ENCODE measurements around the gene THSD7B. TPM values are rescaled to one million over a fixed set of nuclear protein-coding genes. Genes with fewer than 3 reads are reported as not detected.

THSD7B gene
- total RNA-seq, 5 donors from 2014 or later (not counting 1 experiment from before 2014, with no cell fraction given) = not detected

- WGBS (ENCODE audit: insufficient coverage) = 67% methylated on average over 1 of the region's 3 CpGs
- H3K4me1 Mint-ChIP-seq = no peaks in the 10 kb centered on the region
- DNase-seq (no peak), ATAC-seq (replicated peaks in 1 of 4) (no peak)
- H3K27ac ChIP-seq (ENCODE audit: low read length) = no peak overlapping the region
- H3K9me3 ChIP-seq = no peaks in the 10 kb centered on the region
- ChIA-PET POLR2A (no interaction called here), CTCF (interaction anchor here in 1 of 2 donors (0.6 kb wide), 1 partner anchor 56 kb away, joined by 3 read pairs; no protein-coding TSS in a partner anchor)
- H3K4me3 ChIP-seq (ENCODE audit: control insufficient read depth in 1 of 2, extremely low read depth in 1 of 2, low read length in 1 of 2) = no peak overlapping the region
- no peaks in the 10 kb centered on the region for H3K36me3 Mint-ChIP-seq
- no peak overlapping the region for H3K27ac Mint-ChIP-seq
- H3K27me3 ChIP-seq (replicated peaks in 1 of 2; ENCODE audit: control insufficient read depth in 2 of 2, extremely low read depth in 1 of 2, insufficient read depth in 2 of 2, low read length in 1 of 2) = no peaks in the 10 kb centered on the region
- no peaks in the 10 kb centered on the region for H3K27me3 Mint-ChIP-seq
- no peaks in the 10 kb centered on the region for H3K36me3 ChIP-seq (ENCODE audit: control insufficient read depth in 2 of 2, extremely low read depth in 1 of 2, insufficient read depth in 1 of 2, low read length in 1 of 2)
- H3K4me3 Mint-ChIP-seq = no peak overlapping the region
- H3K4me1 ChIP-seq (ENCODE audit: control insufficient read depth in 1 of 2, extremely low read depth in 1 of 2, insufficient read depth in 2 of 2, low read length in 2 of 2) = no peaks in the 10 kb centered on the region
- H3K9me3 Mint-ChIP-seq = peaks cover 1 to 17% (median 12%) of the 10 kb centered on the region in 3 donors
These were observed 367.9 kb downstream of the THSD7B start for GRCh38 chr2:137133225-137133624.

- DNase-seq = no peak
- H3K27me3 ChIP-seq (replicated peaks in 1 of 2; ENCODE audit: control insufficient read depth in 2 of 2, extremely low read depth in 1 of 2, insufficient read depth in 2 of 2, low read length in 1 of 2) = no peaks in the 10 kb centered on the region
- Mint-ChIP-seq H3K27ac (no peak overlapping the region), H3K4me3 (no peak overlapping the region), H3K36me3 (no peaks in the 10 kb centered on the region), H3K4me1 (no peaks in the 10 kb centered on the region), H3K9me3 (peaks cover 1 to 20% (median 8%) of the 10 kb centered on the region in 3 donors), H3K27me3 (no peaks in the 10 kb centered on the region)
- no peaks in the 10 kb centered on the region for H3K9me3 ChIP-seq
- H3K36me3 ChIP-seq (ENCODE audit: control insufficient read depth in 2 of 2, extremely low read depth in 1 of 2, insufficient read depth in 1 of 2, low read length in 1 of 2) = no peaks in the 10 kb centered on the region
- no peaks in the 10 kb centered on the region for H3K4me1 ChIP-seq (ENCODE audit: control insufficient read depth in 1 of 2, extremely low read depth in 1 of 2, insufficient read depth in 2 of 2, low read length in 2 of 2)
- CTCF ChIA-PET = no interaction called here
- no peak for ATAC-seq (replicated peaks in 1 of 4)
- H3K27ac ChIP-seq (ENCODE audit: low read length) = no peak overlapping the region
- POLR2A ChIA-PET = no interaction called here
- no peak overlapping the region for H3K4me3 ChIP-seq (ENCODE audit: control insufficient read depth in 1 of 2, extremely low read depth in 1 of 2, low read length in 1 of 2)
These were observed 372.9 kb downstream of the THSD7B start for GRCh38 chr2:137138263-137138662.

- H3K27me3 Mint-ChIP-seq = peaks cover 0 to 5% of the 10 kb centered on the region in 2 donors
- DNase-seq (no peak), ATAC-seq (replicated peaks in 1 of 4) (no peak)
- H3K4me3 ChIP-seq (ENCODE audit: control insufficient read depth in 1 of 2, extremely low read depth in 1 of 2, low read length in 1 of 2) = no peak overlapping the region
- no peak overlapping the region for H3K4me3 Mint-ChIP-seq
- H3K36me3 Mint-ChIP-seq = no peaks in the 10 kb centered on the region
- H3K27me3 ChIP-seq (replicated peaks in 1 of 2; ENCODE audit: control insufficient read depth in 2 of 2, extremely low read depth in 1 of 2, insufficient read depth in 2 of 2, low read length in 1 of 2) = no peaks in the 10 kb centered on the region
- H3K4me1 Mint-ChIP-seq = no peaks in the 10 kb centered on the region
- H3K4me1 ChIP-seq (ENCODE audit: control insufficient read depth in 1 of 2, extremely low read depth in 1 of 2, insufficient read depth in 2 of 2, low read length in 2 of 2) = no peaks in the 10 kb centered on the region
- H3K36me3 ChIP-seq (ENCODE audit: control insufficient read depth in 2 of 2, extremely low read depth in 1 of 2, insufficient read depth in 1 of 2, low read length in 1 of 2) = no peaks in the 10 kb centered on the region
- peaks cover 0 to 15% (median 0%) of the 10 kb centered on the region in 3 donors for H3K9me3 Mint-ChIP-seq
- no peak overlapping the region for H3K27ac Mint-ChIP-seq
- no peak overlapping the region for H3K27ac ChIP-seq (ENCODE audit: low read length)
- no peaks in the 10 kb centered on the region for H3K9me3 ChIP-seq
- 100% methylated on average over 1 of the region's 2 CpGs for WGBS (ENCODE audit: insufficient coverage)
- ChIA-PET CTCF (interaction anchor here (0.6 kb wide), 3 partner anchors 83 to 1693 kb away, joined by 3 to 7 read pairs (median 4); no protein-coding TSS in a partner anchor), POLR2A (no interaction called here)
These were observed 386.4 kb downstream of the THSD7B start for GRCh38 chr2:137151731-137152130.

GRCh38 chr2:137154946-137155345 is 389.6 kb downstream of the THSD7B start:
- Mint-ChIP-seq H3K36me3 (no peaks in the 10 kb centered on the region), H3K27ac (no peak overlapping the region), H3K27me3 (no peaks in the 10 kb centered on the region), H3K9me3 (peaks cover 0 to 14% (median 0%) of the 10 kb centered on the region in 3 donors), H3K4me3 (no peak overlapping the region), H3K4me1 (no peaks in the 10 kb centered on the region)
- POLR2A ChIA-PET = no interaction called here
- DNase-seq = no peak
- no peak overlapping the region for H3K4me3 ChIP-seq (ENCODE audit: control insufficient read depth in 1 of 2, extremely low read depth in 1 of 2, low read length in 1 of 2)
- CTCF ChIA-PET = no interaction called here
- H3K4me1 ChIP-seq (ENCODE audit: control insufficient read depth in 1 of 2, extremely low read depth in 1 of 2, insufficient read depth in 2 of 2, low read length in 2 of 2) = no peaks in the 10 kb centered on the region
- no peak overlapping the region for H3K27ac ChIP-seq (ENCODE audit: low read length)
- no peak for ATAC-seq (replicated peaks in 1 of 4)
- no peaks in the 10 kb centered on the region for H3K36me3 ChIP-seq (ENCODE audit: control insufficient read depth in 2 of 2, extremely low read depth in 1 of 2, insufficient read depth in 1 of 2, low read length in 1 of 2)
- WGBS (ENCODE audit: insufficient coverage) = no CpG with 5 or more reads among the region's 1 CpG
- H3K27me3 ChIP-seq (replicated peaks in 1 of 2; ENCODE audit: control insufficient read depth in 2 of 2, extremely low read depth in 1 of 2, insufficient read depth in 2 of 2, low read length in 1 of 2) = no peaks in the 10 kb centered on the region
- no peaks in the 10 kb centered on the region for H3K9me3 ChIP-seq

DNA sequence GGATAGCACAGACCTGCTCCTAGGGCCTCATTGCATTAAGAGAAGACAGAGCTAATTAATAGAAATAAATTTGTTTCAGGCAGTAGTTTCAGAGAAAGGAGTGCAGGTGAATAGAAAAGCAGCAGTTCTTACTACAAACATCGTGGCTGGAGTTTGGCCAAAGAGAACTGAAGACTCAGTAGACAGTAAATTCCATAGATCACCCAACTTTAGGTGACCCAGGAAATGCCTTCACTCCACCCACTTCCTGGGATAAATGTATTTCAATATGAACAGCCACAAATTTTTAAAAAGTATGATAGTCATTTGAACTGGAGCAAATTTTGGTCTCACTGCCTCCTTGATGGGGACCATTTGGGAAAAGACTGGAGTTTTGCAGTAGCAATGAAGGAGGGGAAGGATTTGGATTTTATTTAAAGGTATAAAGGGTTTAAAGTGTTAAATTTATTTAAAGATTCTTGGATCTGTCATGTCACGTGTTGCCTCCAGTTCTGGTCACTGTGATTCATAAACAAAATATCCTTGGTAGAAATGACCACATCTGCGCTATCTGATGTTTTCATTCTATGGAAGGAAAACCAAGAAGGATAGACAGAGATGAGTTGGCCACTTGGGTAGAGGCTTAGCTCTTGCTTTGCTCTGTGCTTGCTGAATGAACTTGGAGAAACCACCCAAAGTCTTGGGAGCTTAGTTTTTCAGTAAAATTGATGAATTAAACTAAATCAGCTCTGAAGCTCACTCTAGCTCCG is 390.2 kb downstream of the THSD7B start:
- no peak for ATAC-seq (replicated peaks in 1 of 4)
- Histone ChIP-seq H3K36me3 (ENCODE audit: control insufficient read depth in 2 of 2, extremely low read depth in 1 of 2, insufficient read depth in 1 of 2, low read length in 1 of 2) (no peaks in the 10 kb centered on the region), H3K4me1 (ENCODE audit: control insufficient read depth in 1 of 2, extremely low read depth in 1 of 2, insufficient read depth in 2 of 2, low read length in 2 of 2) (no peaks in the 10 kb centered on the region), H3K27ac (ENCODE audit: low read length) (no peak overlapping the region), H3K9me3 (no peaks in the 10 kb centered on the region), H3K27me3 (replicated peaks in 1 of 2; ENCODE audit: control insufficient read depth in 2 of 2, extremely low read depth in 1 of 2, insufficient read depth in 2 of 2, low read length in 1 of 2) (no peaks in the 10 kb centered on the region), H3K4me3 (ENCODE audit: control insufficient read depth in 1 of 2, extremely low read depth in 1 of 2, low read length in 1 of 2) (no peak overlapping the region)
- ChIA-PET POLR2A (no interaction called here), CTCF (interaction anchor here in 1 of 2 donors (0.6 kb wide), 1 partner anchor 257 kb away, joined by 7 read pairs; no protein-coding TSS in a partner anchor)
- WGBS (ENCODE audit: insufficient coverage) = 60% methylated on average over 3 of the region's 4 CpGs
- no peak overlapping the region for H3K4me3 Mint-ChIP-seq
- peaks cover 0 to 14% (median 0%) of the 10 kb centered on the region in 3 donors for H3K9me3 Mint-ChIP-seq
- H3K4me1 Mint-ChIP-seq = no peaks in the 10 kb centered on the region
- no peaks in the 10 kb centered on the region for H3K36me3 Mint-ChIP-seq
- no peaks in the 10 kb centered on the region for H3K27me3 Mint-ChIP-seq
- no peak for DNase-seq
- no peak overlapping the region for H3K27ac Mint-ChIP-seq

GRCh38 chr2:137156221-137156844 is 391.0 kb downstream of the THSD7B start:
- Histone ChIP-seq H3K4me3 (ENCODE audit: control insufficient read depth in 1 of 2, extremely low read depth in 1 of 2, low read length in 1 of 2) (no peak overlapping the region), H3K9me3 (no peaks in the 10 kb centered on the region), H3K36me3 (ENCODE audit: control insufficient read depth in 2 of 2, extremely low read depth in 1 of 2, insufficient read depth in 1 of 2, low read length in 1 of 2) (no peaks in the 10 kb centered on the region), H3K27ac (ENCODE audit: low read length) (no peak overlapping the region), H3K27me3 (replicated peaks in 1 of 2; ENCODE audit: control insufficient read depth in 2 of 2, extremely low read depth in 1 of 2, insufficient read depth in 2 of 2, low read length in 1 of 2) (no peaks in the 10 kb centered on the region), H3K4me1 (ENCODE audit: control insufficient read depth in 1 of 2, extremely low read depth in 1 of 2, insufficient read depth in 2 of 2, low read length in 2 of 2) (no peaks in the 10 kb centered on the region)
- no peaks in the 10 kb centered on the region for H3K27me3 Mint-ChIP-seq
- WGBS (ENCODE audit: insufficient coverage) = 83% methylated on average over 4 of the region's 4 CpGs
- ChIA-PET POLR2A (no interaction called here), CTCF (no interaction called here)
- no peak overlapping the region for H3K27ac Mint-ChIP-seq
- no peaks in the 10 kb centered on the region for H3K4me1 Mint-ChIP-seq
- peaks cover 0 to 14% (median 0%) of the 10 kb centered on the region in 3 donors for H3K9me3 Mint-ChIP-seq
- no peaks in the 10 kb centered on the region for H3K36me3 Mint-ChIP-seq
- no peak overlapping the region for H3K4me3 Mint-ChIP-seq
- no peak for DNase-seq
- ATAC-seq (replicated peaks in 1 of 4) = no peak
